GM21526 (cell line): Measurements from ENCODE around the gene APOBEC3H.

ENCODE experiments used
- ATAC-seq: cut with Tn5 transposase; IDR thresholded peaks from one replicate; pipeline ENCODE4 v1.9.1; 2021; ENCODE audit warnings: moderate library complexity; ENCODE audit not compliant: unreplicated experiment, low FRiP score

Gene APOBEC3H

GRCh38 chr22:39132871-39133524 is 36.0 kb downstream of the APOBEC3H start:
- ATAC-seq, result no peak

GRCh38 chr22:39133871-39134270 is 36.8 kb downstream of the APOBEC3H start:
- ATAC-seq, result no peak

- ATAC-seq, result no peak
Observed at GRCh38 chr22:39134366-39135091, 37.5 kb downstream of the APOBEC3H start.

- ATAC-seq, result no peak
Observed at GRCh38 chr22:39135092-39135896, 38.2 kb downstream of the APOBEC3H start.

GRCh38 chr22:39136317-39136716 is 39.3 kb downstream of the APOBEC3H start:
- ATAC-seq, result no peak

- no peak for ATAC-seq
Observed at GRCh38 chr22:39138357-39138997, 41.4 kb downstream of the APOBEC3H start.

GRCh38 chr22:39139933-39140332 is 42.9 kb downstream of the APOBEC3H start:
- ATAC-seq, result no peak

- no peak for ATAC-seq
Observed at GRCh38 chr22:39142088-39142680, 45.1 kb downstream of the APOBEC3H start.

GRCh38 chr22:39144101-39144767 is 47.2 kb downstream of the APOBEC3H start:
- no peak for ATAC-seq

- ATAC-seq, result no peak
Observed at GRCh38 chr22:39146256-39147101, 49.4 kb downstream of the APOBEC3H start.

GRCh38 chr22:39147335-39148025 is 50.4 kb downstream of the APOBEC3H start:
- ATAC-seq, result no peak

GRCh38 chr22:39148026-39148726 is 51.1 kb downstream of the APOBEC3H start:
- ATAC-seq, result no peak

GRCh38 chr22:39148727-39149535 is 51.9 kb downstream of the APOBEC3H start:
- ATAC-seq, result no peak

GRCh38 chr22:39149915-39150847 is 53.1 kb downstream of the APOBEC3H start:
- no peak for ATAC-seq

- no peak for ATAC-seq
Observed at GRCh38 chr22:39150848-39151215, 53.8 kb downstream of the APOBEC3H start.

- ATAC-seq, result no peak
Observed at GRCh38 chr22:39151329-39151975, 54.4 kb downstream of the APOBEC3H start.
